Measurements from ENCODE around the gene SIX2. TPM values are rescaled to one million over a fixed set of nuclear protein-coding genes. Genes with fewer than 3 reads are reported as not detected.

Gene SIX2
- total and polyA plus RNA-seq, 2 of the 13 experiments (the other 11 are each of a cell fraction or from before 2014, with no cell fraction given), result not detected

DNA sequence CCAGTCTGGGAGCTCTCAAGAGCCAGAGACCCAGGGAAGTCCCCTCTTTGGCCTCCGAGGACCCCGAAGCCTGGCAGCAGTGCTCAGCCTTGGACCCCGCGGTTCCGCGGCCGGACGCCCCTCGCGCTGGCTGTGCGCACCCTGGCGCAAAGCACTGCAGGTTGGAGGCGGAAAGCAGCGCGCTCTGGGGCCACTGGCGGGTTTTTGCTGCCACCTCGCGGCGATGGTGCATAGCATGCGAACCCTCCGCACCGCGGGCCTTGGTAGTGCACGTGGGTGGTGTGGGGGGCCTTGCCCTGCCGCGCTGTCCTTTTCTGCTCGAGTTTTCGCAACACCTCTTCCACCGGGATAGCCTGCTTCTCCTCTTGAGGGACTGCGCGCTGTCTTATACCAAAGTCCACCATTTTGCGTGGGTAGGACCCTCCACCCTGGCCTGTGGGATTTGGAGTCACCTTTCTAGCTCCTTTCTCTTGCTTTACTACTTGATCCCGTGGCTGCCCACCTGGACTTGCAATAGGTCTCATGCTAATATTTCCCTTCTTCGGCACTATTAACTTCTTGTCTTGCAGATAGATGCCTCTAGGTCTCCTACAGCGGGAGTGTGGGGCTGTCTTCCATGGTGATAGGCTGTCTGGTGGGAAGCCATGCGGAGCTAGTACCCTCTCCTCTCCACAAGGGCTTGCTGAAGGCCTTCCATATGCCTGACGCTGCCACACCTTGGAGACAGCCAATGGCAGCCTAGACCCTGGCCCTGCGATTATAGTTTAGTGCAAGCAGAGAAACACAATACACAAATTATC is 53.5 kb downstream of the SIX2 start (continued):
- TF ChIP-seq, protein P1, sequence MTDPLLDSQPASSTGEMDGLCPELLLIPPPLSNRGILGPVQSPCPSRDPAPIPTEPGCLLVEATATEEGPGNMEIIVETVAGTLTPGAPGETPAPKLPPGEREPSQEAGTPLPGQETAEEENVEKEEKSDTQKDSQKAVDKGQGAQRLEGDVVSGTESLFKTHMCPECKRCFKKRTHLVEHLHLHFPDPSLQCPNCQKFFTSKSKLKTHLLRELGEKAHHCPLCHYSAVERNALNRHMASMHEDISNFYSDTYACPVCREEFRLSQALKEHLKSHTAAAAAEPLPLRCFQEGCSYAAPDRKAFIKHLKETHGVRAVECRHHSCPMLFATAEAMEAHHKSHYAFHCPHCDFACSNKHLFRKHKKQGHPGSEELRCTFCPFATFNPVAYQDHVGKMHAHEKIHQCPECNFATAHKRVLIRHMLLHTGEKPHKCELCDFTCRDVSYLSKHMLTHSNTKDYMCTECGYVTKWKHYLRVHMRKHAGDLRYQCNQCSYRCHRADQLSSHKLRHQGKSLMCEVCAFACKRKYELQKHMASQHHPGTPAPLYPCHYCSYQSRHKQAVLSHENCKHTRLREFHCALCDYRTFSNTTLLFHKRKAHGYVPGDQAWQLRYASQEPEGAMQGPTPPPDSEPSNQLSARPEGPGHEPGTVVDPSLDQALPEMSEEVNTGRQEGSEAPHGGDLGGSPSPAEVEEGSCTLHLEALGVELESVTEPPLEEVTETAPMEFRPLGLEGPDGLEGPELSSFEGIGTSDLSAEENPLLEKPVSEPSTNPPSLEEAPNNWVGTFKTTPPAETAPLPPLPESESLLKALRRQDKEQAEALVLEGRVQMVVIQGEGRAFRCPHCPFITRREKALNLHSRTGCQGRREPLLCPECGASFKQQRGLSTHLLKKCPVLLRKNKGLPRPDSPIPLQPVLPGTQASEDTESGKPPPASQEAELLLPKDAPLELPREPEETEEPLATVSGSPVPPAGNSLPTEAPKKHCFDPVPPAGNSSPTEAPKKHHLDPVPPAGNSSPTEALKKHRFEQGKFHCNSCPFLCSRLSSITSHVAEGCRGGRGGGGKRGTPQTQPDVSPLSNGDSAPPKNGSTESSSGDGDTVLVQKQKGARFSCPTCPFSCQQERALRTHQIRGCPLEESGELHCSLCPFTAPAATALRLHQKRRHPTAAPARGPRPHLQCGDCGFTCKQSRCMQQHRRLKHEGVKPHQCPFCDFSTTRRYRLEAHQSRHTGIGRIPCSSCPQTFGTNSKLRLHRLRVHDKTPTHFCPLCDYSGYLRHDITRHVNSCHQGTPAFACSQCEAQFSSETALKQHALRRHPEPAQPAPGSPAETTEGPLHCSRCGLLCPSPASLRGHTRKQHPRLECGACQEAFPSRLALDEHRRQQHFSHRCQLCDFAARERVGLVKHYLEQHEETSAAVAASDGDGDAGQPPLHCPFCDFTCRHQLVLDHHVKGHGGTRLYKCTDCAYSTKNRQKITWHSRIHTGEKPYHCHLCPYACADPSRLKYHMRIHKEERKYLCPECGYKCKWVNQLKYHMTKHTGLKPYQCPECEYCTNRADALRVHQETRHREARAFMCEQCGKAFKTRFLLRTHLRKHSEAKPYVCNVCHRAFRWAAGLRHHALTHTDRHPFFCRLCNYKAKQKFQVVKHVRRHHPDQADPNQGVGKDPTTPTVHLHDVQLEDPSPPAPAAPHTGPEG (CRISPR knock-in tag; IDR thresholded peaks at IDR 0.05), result no peak
- TF ChIP-seq GABPB1 (CRISPR knock-in tag; IDR thresholded peaks at IDR 0.05) (peak; percentile 74; the same call in 1 of the 2 replicates), ZNF546 (CRISPR knock-in tag; conservative IDR thresholded peaks at IDR 0.05) (no peak), THAP11 (CRISPR knock-in tag; IDR thresholded peaks at IDR 0.05) (peak; percentile 59), SOX5 (CRISPR knock-in tag; IDR thresholded peaks at IDR 0.05; ENCODE audit: borderline replicate concordance) (0 out of 2 replicates have a peak, but pooled peaks have one; percentile 11), ERF (CRISPR knock-in tag; IDR thresholded peaks at IDR 0.05) (0 out of 2 replicates have a peak, but pooled peaks have one; percentile 33), TSC22D2 (CRISPR knock-in tag; IDR thresholded peaks at IDR 0.05; ENCODE audit: borderline replicate concordance) (peak; percentile 74; the same call in 1 of the 2 replicates), REPIN1 (CRISPR knock-in tag; IDR thresholded peaks at IDR 0.05; ENCODE audit: borderline replicate concordance, low read depth) (peak; percentile 92), FOXP1 (IDR thresholded peaks at IDR 0.05) (no peak), FOXP1 (CRISPR knock-in tag; IDR thresholded peaks at IDR 0.05) (no peak), NFE2L2 (IDR thresholded peaks at IDR 0.05; ENCODE audit: low read length) (no peak), SP4 (CRISPR knock-in tag; IDR thresholded peaks at IDR 0.05) (peak; percentile 52; the same call in 1 of the 2 replicates), SP1 (IDR thresholded peaks at IDR 0.05) (no peak), SP1 (CRISPR knock-in tag; IDR thresholded peaks at IDR 0.05) (no peak), ZFY (CRISPR knock-in tag; IDR thresholded peaks at IDR 0.05) (peak; percentile 57; the same call in 1 of the 2 replicates), PPARG (CRISPR knock-in tag; conservative IDR thresholded peaks at IDR 0.05) (no peak), SRSF4 (IDR thresholded peaks at IDR 0.05; ENCODE audit: low read depth, low read length, poor library complexity, severe bottlenecking) (no peak)
- TF ChIP-seq, protein P2, sequence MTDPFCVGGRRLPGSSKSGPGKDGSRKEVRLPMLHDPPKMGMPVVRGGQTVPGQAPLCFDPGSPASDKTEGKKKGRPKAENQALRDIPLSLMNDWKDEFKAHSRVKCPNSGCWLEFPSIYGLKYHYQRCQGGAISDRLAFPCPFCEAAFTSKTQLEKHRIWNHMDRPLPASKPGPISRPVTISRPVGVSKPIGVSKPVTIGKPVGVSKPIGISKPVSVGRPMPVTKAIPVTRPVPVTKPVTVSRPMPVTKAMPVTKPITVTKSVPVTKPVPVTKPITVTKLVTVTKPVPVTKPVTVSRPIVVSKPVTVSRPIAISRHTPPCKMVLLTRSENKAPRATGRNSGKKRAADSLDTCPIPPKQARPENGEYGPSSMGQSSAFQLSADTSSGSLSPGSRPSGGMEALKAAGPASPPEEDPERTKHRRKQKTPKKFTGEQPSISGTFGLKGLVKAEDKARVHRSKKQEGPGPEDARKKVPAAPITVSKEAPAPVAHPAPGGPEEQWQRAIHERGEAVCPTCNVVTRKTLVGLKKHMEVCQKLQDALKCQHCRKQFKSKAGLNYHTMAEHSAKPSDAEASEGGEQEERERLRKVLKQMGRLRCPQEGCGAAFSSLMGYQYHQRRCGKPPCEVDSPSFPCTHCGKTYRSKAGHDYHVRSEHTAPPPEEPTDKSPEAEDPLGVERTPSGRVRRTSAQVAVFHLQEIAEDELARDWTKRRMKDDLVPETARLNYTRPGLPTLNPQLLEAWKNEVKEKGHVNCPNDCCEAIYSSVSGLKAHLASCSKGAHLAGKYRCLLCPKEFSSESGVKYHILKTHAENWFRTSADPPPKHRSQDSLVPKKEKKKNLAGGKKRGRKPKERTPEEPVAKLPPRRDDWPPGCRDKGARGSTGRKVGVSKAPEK (CRISPR knock-in tag; IDR thresholded peaks at IDR 0.05; ENCODE audit: borderline replicate concordance), result peak; percentile 66; the same call in 1 of the 2 replicates
- TF ChIP-seq, protein P3, sequence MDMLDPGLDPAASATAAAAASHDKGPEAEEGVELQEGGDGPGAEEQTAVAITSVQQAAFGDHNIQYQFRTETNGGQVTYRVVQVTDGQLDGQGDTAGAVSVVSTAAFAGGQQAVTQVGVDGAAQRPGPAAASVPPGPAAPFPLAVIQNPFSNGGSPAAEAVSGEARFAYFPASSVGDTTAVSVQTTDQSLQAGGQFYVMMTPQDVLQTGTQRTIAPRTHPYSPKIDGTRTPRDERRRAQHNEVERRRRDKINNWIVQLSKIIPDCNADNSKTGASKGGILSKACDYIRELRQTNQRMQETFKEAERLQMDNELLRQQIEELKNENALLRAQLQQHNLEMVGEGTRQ (IDR thresholded peaks at IDR 0.05; ENCODE audit: low read depth, low read length), result 0 out of 2 replicates have a peak, but pooled peaks have one; percentile 21
- TF ChIP-seq, protein P3 (CRISPR knock-in tag; IDR thresholded peaks at IDR 0.05; ENCODE audit: borderline replicate concordance), result no peak

Data from HepG2 (cell line).